Activated naive CD8-positive, alpha-beta T cell treated with anti-CD3 and anti-CD28 coated beads, Interleukin-2, amount 50 U/mL, for 24 hours (primary cell): ENCODE results near the gene RRH.
"Not testable (repeated sequence)": the region's sequence is repeated elsewhere in the genome, so short reads cannot be mapped to it uniquely, and the experiment has no call there.

Experiments
- ATAC-seq: fragments of 150-1000 bp; cut with Tn5 transposase; one replicate; pipeline ENCODE4 v1.10.0; 2021
- DNase-seq: peaks from one replicate; pipeline ENCODE4 v3.0.0; 2021
- H3K27ac Mint-ChIP-seq: one replicate; pipeline ENCODE4 v1.8.0; 2021; ENCODE audit warnings: mild to moderate bottlenecking, mixed read lengths
- H3K27me3 Mint-ChIP-seq: one replicate; pipeline ENCODE4 v1.8.0; 2021; ENCODE audit warnings: mixed read lengths
- H3K36me3 Mint-ChIP-seq: one replicate; pipeline ENCODE4 v1.8.0; 2021; ENCODE audit warnings: low read depth, mixed read lengths
- H3K4me1 Mint-ChIP-seq: one replicate; pipeline ENCODE4 v1.8.0; 2021; ENCODE audit warnings: mixed read lengths
- H3K4me3 Mint-ChIP-seq: one replicate; pipeline ENCODE4 v1.8.0; 2021; ENCODE audit warnings: mild to moderate bottlenecking, moderate library complexity, mixed read lengths
- H3K9me3 Mint-ChIP-seq: one replicate; pipeline ENCODE4 v1.8.0; 2021; ENCODE audit warnings: mixed read lengths

RRH gene

GRCh38 chr4:109864134-109864533 is 36.4 kb downstream of the RRH start:
- peaks cover 2% of the 10 kb centered on the region for H3K36me3 Mint-ChIP-seq
- DNase-seq (no peak), ATAC-seq (no peak)
- H3K9me3 Mint-ChIP-seq, result peaks cover 7% of the 10 kb centered on the region
- no peak overlapping the region for H3K4me3 Mint-ChIP-seq
- no peaks in the 10 kb centered on the region for H3K4me1 Mint-ChIP-seq
- no peak overlapping the region for H3K27ac Mint-ChIP-seq
- H3K27me3 Mint-ChIP-seq, result no peaks in the 10 kb centered on the region

GRCh38 chr4:109870061-109870460 is 42.3 kb downstream of the RRH start:
- Mint-ChIP-seq H3K9me3 (no peaks in the 10 kb centered on the region), H3K36me3 (no peaks in the 10 kb centered on the region), H3K4me3 (no peak overlapping the region), H3K27ac (no peak overlapping the region), H3K4me1 (no peaks in the 10 kb centered on the region), H3K27me3 (no peaks in the 10 kb centered on the region)
- ATAC-seq, result no peak
- no peak for DNase-seq

GRCh38 chr4:109872065-109872464 is 44.3 kb downstream of the RRH start:
- ATAC-seq, result no peak
- no peak overlapping the region for H3K27ac Mint-ChIP-seq
- no peaks in the 10 kb centered on the region for H3K9me3 Mint-ChIP-seq

GRCh38 chr4:109872950-109873656 is 45.3 kb downstream of the RRH start:
- H3K27ac Mint-ChIP-seq, result no peak overlapping the region
- H3K4me3 Mint-ChIP-seq, result no peak overlapping the region
- no peaks in the 10 kb centered on the region for H3K4me1 Mint-ChIP-seq
- no peaks in the 10 kb centered on the region for H3K36me3 Mint-ChIP-seq
- no peaks in the 10 kb centered on the region for H3K9me3 Mint-ChIP-seq
- DNase-seq (no peak), ATAC-seq (no peak)
- peaks cover 6% of the 10 kb centered on the region for H3K27me3 Mint-ChIP-seq

More at GRCh38 chr4:109872065-109872464, 44.3 kb downstream of the RRH start:
- DNase-seq, result no peak
- no peaks in the 10 kb centered on the region for H3K4me1 Mint-ChIP-seq
- H3K36me3 Mint-ChIP-seq, result no peaks in the 10 kb centered on the region
- no peak overlapping the region for H3K4me3 Mint-ChIP-seq
- H3K27me3 Mint-ChIP-seq, result peaks cover 4% of the 10 kb centered on the region

- no peak for DNase-seq
- H3K4me1 Mint-ChIP-seq, result no peaks in the 10 kb centered on the region
- no peaks in the 10 kb centered on the region for H3K9me3 Mint-ChIP-seq
- H3K36me3 Mint-ChIP-seq, result no peaks in the 10 kb centered on the region
- H3K27ac Mint-ChIP-seq, result no peak overlapping the region
- no peak overlapping the region for H3K4me3 Mint-ChIP-seq
- peaks cover 10% of the 10 kb centered on the region for H3K27me3 Mint-ChIP-seq
- no peak for ATAC-seq
Observed at GRCh38 chr4:109873791-109874514, 46.2 kb downstream of the RRH start.

- Mint-ChIP-seq H3K4me1 (no peaks in the 10 kb centered on the region), H3K27me3 (peaks cover 10% of the 10 kb centered on the region), H3K27ac (no peak overlapping the region), H3K4me3 (no peak overlapping the region), H3K36me3 (no peaks in the 10 kb centered on the region), H3K9me3 (no peaks in the 10 kb centered on the region)
- DNase-seq, result no peak
- no peak for ATAC-seq
Observed at GRCh38 chr4:109875106-109875505, 47.3 kb downstream of the RRH start.

GRCh38 chr4:109875553-109875952 is 47.8 kb downstream of the RRH start:
- not testable (repeated sequence) for H3K9me3 Mint-ChIP-seq, H3K36me3 Mint-ChIP-seq, ATAC-seq, DNase-seq, H3K27me3 Mint-ChIP-seq, H3K4me1 Mint-ChIP-seq, H3K4me3 Mint-ChIP-seq, H3K27ac Mint-ChIP-seq

GRCh38 chr4:109876634-109877265 is 49.0 kb downstream of the RRH start:
- DNase-seq (no peak), ATAC-seq (no peak)
- no peaks in the 10 kb centered on the region for H3K36me3 Mint-ChIP-seq
- H3K9me3 Mint-ChIP-seq, result no peaks in the 10 kb centered on the region
- H3K4me3 Mint-ChIP-seq, result no peak overlapping the region
- peaks cover 11% of the 10 kb centered on the region for H3K27me3 Mint-ChIP-seq
- no peak overlapping the region for H3K27ac Mint-ChIP-seq
- no peaks in the 10 kb centered on the region for H3K4me1 Mint-ChIP-seq

- no peaks in the 10 kb centered on the region for H3K4me1 Mint-ChIP-seq
- H3K36me3 Mint-ChIP-seq, result no peaks in the 10 kb centered on the region
- H3K4me3 Mint-ChIP-seq, result no peak overlapping the region
- H3K9me3 Mint-ChIP-seq, result no peaks in the 10 kb centered on the region
- H3K27ac Mint-ChIP-seq, result no peak overlapping the region
- peaks cover 11% of the 10 kb centered on the region for H3K27me3 Mint-ChIP-seq
- DNase-seq (no peak), ATAC-seq (no peak)
Observed at GRCh38 chr4:109877400-109877799, 49.6 kb downstream of the RRH start.

- no peak for ATAC-seq
- Mint-ChIP-seq H3K27me3 (peaks cover 11% of the 10 kb centered on the region), H3K27ac (no peak overlapping the region), H3K9me3 (no peaks in the 10 kb centered on the region), H3K4me1 (no peaks in the 10 kb centered on the region), H3K4me3 (no peak overlapping the region), H3K36me3 (no peaks in the 10 kb centered on the region)
- no peak for DNase-seq
Observed at GRCh38 chr4:109878355-109878754, 50.6 kb downstream of the RRH start.

- DNase-seq (no peak), ATAC-seq (no peak)
- H3K9me3 Mint-ChIP-seq, result no peaks in the 10 kb centered on the region
- H3K27ac Mint-ChIP-seq, result no peak overlapping the region
- H3K36me3 Mint-ChIP-seq, result no peaks in the 10 kb centered on the region
- peaks cover 11% of the 10 kb centered on the region for H3K27me3 Mint-ChIP-seq
- no peak overlapping the region for H3K4me3 Mint-ChIP-seq
- H3K4me1 Mint-ChIP-seq, result no peaks in the 10 kb centered on the region
Observed at GRCh38 chr4:109879081-109879480, 51.3 kb downstream of the RRH start.

GRCh38 chr4:109879636-109880314 is 52.0 kb downstream of the RRH start:
- H3K27me3 Mint-ChIP-seq, result peaks cover 11% of the 10 kb centered on the region
- no peak overlapping the region for H3K27ac Mint-ChIP-seq
- ATAC-seq (no peak), DNase-seq (no peak)
- H3K9me3 Mint-ChIP-seq, result no peaks in the 10 kb centered on the region
- no peaks in the 10 kb centered on the region for H3K36me3 Mint-ChIP-seq
- H3K4me3 Mint-ChIP-seq, result no peak overlapping the region
- no peaks in the 10 kb centered on the region for H3K4me1 Mint-ChIP-seq

- Mint-ChIP-seq H3K4me3 (no peak overlapping the region), H3K9me3 (no peaks in the 10 kb centered on the region), H3K27ac (no peak overlapping the region), H3K36me3 (no peaks in the 10 kb centered on the region), H3K27me3 (no peaks in the 10 kb centered on the region), H3K4me1 (no peaks in the 10 kb centered on the region)
- no peak for DNase-seq
- ATAC-seq, result no peak
Observed at GRCh38 chr4:109886303-109886702, 58.5 kb downstream of the RRH start.

GRCh38 chr4:109887071-109887470 is 59.3 kb downstream of the RRH start:
- no peak overlapping the region for H3K4me3 Mint-ChIP-seq
- H3K36me3 Mint-ChIP-seq, result no peaks in the 10 kb centered on the region
- ATAC-seq (no peak), DNase-seq (no peak)
- H3K9me3 Mint-ChIP-seq, result no peaks in the 10 kb centered on the region
- peaks cover under 1% of the 10 kb centered on the region for H3K27me3 Mint-ChIP-seq
- no peak overlapping the region for H3K27ac Mint-ChIP-seq
- H3K4me1 Mint-ChIP-seq, result no peaks in the 10 kb centered on the region

- DNase-seq (no peak), ATAC-seq (no peak)
- H3K27ac Mint-ChIP-seq, result no peak overlapping the region
- H3K36me3 Mint-ChIP-seq, result no peaks in the 10 kb centered on the region
- H3K27me3 Mint-ChIP-seq, result peaks cover 2% of the 10 kb centered on the region
- no peaks in the 10 kb centered on the region for H3K4me1 Mint-ChIP-seq
- H3K4me3 Mint-ChIP-seq, result no peak overlapping the region
- no peaks in the 10 kb centered on the region for H3K9me3 Mint-ChIP-seq
Observed at GRCh38 chr4:109890076-109890475, 62.3 kb downstream of the RRH start.
